Measurements from ENCODE around the gene PAXIP1.

- TF ChIP-seq EZH2 (IDR thresholded peaks at IDR 0.05; ENCODE audit: borderline replicate concordance, low read length) (no peak), CTCF (conservative IDR thresholded peaks at IDR 0.05 in 1 of 2, IDR thresholded peaks at IDR 0.05 in 1 of 2; ENCODE audit: extremely low read depth in 1 of 2, insufficient read depth in 1 of 2, low read depth in 1 of 2, low read length in 2 of 2) (no peak)
These were observed 6.2 kb downstream of the PAXIP1 start for GRCh38 chr7:154996756-154997155.
